ENCODE measurements around the gene MAP3K5. TPM values are rescaled to one million over a fixed set of nuclear protein-coding genes. Genes with fewer than 3 reads are reported as not detected.

The MAP3K5 gene
- total RNA-seq, 1 experiment from 2014 or later = 8.1 TPM

- BruUV-seq (replicated peaks) = no TSS peak
- TF ChIP-seq SIN3A (IDR thresholded peaks at IDR 0.05; ENCODE audit: borderline replicate concordance, insufficient read depth, low read depth, low read length) (no peak), TCF7L2 (IDR thresholded peaks at IDR 0.05; ENCODE audit: low read depth, low read length) (no peak), POLR2AphosphoS5 (IDR thresholded peaks at IDR 0.05; ENCODE audit: low read depth, low read length) (no peak), REST (IDR thresholded peaks at IDR 0.05; ENCODE audit: insufficient read depth in 1 of 2, low read depth in 2 of 2, low read length in 1 of 2) (no peak), CTCF (IDR thresholded peaks at IDR 0.05) (no peak)
- no peak for ATAC-seq
- intact Hi-C loops (cut with micrococcal nuclease; ENCODE audit: unreplicated experiment) (no loop called here), in situ Hi-C loops (cut with HindIII; ENCODE audit: low pct_unique_long_range_greater_than_20kb, low sequenced_read_pairs) (no loop called here)
- DNase-seq (ENCODE audit: low read depth, low spot score) = no peak
- H3K36me3 ChIP-seq (ENCODE audit: control insufficient read depth, insufficient read depth, low read length) = no peaks in the 10 kb centered on the region
- H3K27ac ChIP-seq (ENCODE audit: low read length) = no peak overlapping the region
- H3K9me3 ChIP-seq (ENCODE audit: control insufficient read depth, insufficient read depth, low read depth, low read length) = no peaks in the 10 kb centered on the region
- ChIA-PET POLR2A (interaction anchor here (1.0 kb wide), 1 partner anchor 9 kb away, joined by 3 read pairs; no protein-coding TSS in a partner anchor), CTCF (no interaction called here)
- H3K27me3 ChIP-seq (ENCODE audit: control insufficient read depth, insufficient read depth, low read length) = no peaks in the 10 kb centered on the region
- no peaks in the 10 kb centered on the region; the same call in 1 of the 2 replicates for H3K4me1 ChIP-seq (ENCODE audit: control insufficient read depth, insufficient read depth, low read length)
- H3K4me3 ChIP-seq (ENCODE audit: low read depth in 2 of 2, low read length in 2 of 2) = no peak overlapping the region
Measured at GRCh38 chr6:136754820-136755219, 37.5 kb downstream of the MAP3K5 start.

- in situ Hi-C loops (cut with HindIII; ENCODE audit: low pct_unique_long_range_greater_than_20kb, low sequenced_read_pairs) = no loop called here
- no peak for ATAC-seq
- CTCF ChIA-PET = interaction anchor here (0.7 kb wide), 1 partner anchor 17 kb away, joined by 4 read pairs; no protein-coding TSS in a partner anchor
Measured at GRCh38 chr6:136753624-136754023, 38.7 kb downstream of the MAP3K5 start.

More at GRCh38 chr6:136753624-136754023, 38.7 kb downstream of the MAP3K5 start:
- POLR2A ChIA-PET = no interaction called here
- no peak overlapping the region for H3K27ac ChIP-seq (ENCODE audit: low read length)
- BruUV-seq (replicated peaks) = no TSS peak
- no peaks in the 10 kb centered on the region for H3K36me3 ChIP-seq (ENCODE audit: control insufficient read depth, insufficient read depth, low read length)
- H3K9me3 ChIP-seq (ENCODE audit: control insufficient read depth, insufficient read depth, low read depth, low read length) = no peaks in the 10 kb centered on the region
- TF ChIP-seq CTCF (IDR thresholded peaks at IDR 0.05) (no peak), REST (IDR thresholded peaks at IDR 0.05; ENCODE audit: insufficient read depth in 1 of 2, low read depth in 2 of 2, low read length in 1 of 2) (no peak), POLR2AphosphoS5 (IDR thresholded peaks at IDR 0.05; ENCODE audit: low read depth, low read length) (no peak), SIN3A (IDR thresholded peaks at IDR 0.05; ENCODE audit: borderline replicate concordance, insufficient read depth, low read depth, low read length) (no peak), TCF7L2 (IDR thresholded peaks at IDR 0.05; ENCODE audit: low read depth, low read length) (no peak)
- no peak overlapping the region for H3K4me3 ChIP-seq (ENCODE audit: low read depth in 2 of 2, low read length in 2 of 2)
- H3K27me3 ChIP-seq (ENCODE audit: control insufficient read depth, insufficient read depth, low read length) = no peaks in the 10 kb centered on the region
- H3K4me1 ChIP-seq (ENCODE audit: control insufficient read depth, insufficient read depth, low read length) = no peaks in the 10 kb centered on the region; the same call in 1 of the 2 replicates
- intact Hi-C loops (cut with micrococcal nuclease; ENCODE audit: unreplicated experiment) = no loop called here
- DNase-seq (ENCODE audit: low read depth, low spot score) = no peak

All from Panc1 (cell line).